Measurements from ENCODE around the gene GNAI3. TPM values are rescaled to one million over a fixed set of nuclear protein-coding genes. Genes with fewer than 3 reads are reported as not detected.

Gene GNAI3
- total RNA-seq, 4 donors from 2014 or later: 7.4 to 9.8 (median 8.3) TPM

DNA sequence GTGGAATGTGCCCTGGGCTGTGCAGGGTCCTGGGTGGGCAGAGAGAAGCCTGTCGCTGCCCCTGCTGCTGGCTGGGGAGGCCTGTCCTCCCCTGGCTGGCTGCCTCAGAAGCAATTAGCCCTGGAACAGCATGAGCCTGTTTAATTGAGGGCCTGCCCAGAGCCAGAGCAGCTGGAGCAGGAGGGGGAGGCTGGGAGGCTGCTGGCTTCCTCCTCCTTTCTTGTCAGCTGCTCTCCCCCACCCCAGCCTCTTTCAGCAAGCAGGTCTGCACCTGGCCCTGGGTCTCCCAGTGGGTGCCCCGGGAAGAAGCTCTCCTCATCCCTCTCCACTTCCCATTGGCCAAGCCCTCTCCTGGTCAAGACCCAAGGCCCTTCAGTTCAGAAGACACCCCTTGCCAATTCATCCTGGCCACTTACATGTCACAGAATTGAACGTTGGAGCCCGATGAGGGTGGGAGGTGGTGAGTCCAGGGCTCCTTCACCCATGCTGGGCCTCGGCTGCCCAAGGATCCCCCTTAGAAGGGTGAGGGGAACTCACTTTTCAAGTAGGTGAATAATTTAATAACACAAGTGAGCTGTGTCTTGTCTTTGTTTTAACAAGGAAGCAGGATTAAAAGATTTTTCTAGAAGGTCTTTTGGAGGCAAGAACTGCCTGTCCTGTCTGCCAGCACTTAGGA is 84.4 kb downstream of the GNAI3 start:
- TF ChIP-seq, protein P1, sequence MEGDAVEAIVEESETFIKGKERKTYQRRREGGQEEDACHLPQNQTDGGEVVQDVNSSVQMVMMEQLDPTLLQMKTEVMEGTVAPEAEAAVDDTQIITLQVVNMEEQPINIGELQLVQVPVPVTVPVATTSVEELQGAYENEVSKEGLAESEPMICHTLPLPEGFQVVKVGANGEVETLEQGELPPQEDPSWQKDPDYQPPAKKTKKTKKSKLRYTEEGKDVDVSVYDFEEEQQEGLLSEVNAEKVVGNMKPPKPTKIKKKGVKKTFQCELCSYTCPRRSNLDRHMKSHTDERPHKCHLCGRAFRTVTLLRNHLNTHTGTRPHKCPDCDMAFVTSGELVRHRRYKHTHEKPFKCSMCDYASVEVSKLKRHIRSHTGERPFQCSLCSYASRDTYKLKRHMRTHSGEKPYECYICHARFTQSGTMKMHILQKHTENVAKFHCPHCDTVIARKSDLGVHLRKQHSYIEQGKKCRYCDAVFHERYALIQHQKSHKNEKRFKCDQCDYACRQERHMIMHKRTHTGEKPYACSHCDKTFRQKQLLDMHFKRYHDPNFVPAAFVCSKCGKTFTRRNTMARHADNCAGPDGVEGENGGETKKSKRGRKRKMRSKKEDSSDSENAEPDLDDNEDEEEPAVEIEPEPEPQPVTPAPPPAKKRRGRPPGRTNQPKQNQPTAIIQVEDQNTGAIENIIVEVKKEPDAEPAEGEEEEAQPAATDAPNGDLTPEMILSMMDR (IDR thresholded peaks at IDR 0.05): no peak
- ATAC-seq (ENCODE audit: low FRiP score) (no peak), DNase-seq (ENCODE audit: low spot score) (no peak)

DNA sequence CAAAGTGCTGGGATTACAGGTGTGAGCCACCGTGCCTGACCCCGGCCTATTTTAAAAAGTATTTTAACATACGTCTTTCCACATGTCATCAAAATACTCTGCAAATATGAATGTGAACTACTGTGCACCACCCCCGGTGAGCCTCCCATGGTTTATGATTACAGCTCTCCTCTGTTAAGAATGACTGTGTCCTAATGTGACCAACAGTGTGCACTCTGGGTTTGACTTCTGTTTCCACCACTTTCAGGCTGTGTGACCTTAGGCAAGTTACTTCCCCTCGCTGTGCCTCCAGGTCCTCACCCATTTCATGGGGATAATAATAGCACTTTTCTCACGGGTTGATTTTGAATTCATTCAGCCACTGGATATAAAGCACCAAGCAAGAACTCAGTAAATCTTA is 85.9 kb downstream of the GNAI3 start:
- DNase-seq (ENCODE audit: low spot score) (no peak), ATAC-seq (ENCODE audit: low FRiP score) (no peak)
- TF ChIP-seq, protein P1 (IDR thresholded peaks at IDR 0.05): no peak

DNA sequence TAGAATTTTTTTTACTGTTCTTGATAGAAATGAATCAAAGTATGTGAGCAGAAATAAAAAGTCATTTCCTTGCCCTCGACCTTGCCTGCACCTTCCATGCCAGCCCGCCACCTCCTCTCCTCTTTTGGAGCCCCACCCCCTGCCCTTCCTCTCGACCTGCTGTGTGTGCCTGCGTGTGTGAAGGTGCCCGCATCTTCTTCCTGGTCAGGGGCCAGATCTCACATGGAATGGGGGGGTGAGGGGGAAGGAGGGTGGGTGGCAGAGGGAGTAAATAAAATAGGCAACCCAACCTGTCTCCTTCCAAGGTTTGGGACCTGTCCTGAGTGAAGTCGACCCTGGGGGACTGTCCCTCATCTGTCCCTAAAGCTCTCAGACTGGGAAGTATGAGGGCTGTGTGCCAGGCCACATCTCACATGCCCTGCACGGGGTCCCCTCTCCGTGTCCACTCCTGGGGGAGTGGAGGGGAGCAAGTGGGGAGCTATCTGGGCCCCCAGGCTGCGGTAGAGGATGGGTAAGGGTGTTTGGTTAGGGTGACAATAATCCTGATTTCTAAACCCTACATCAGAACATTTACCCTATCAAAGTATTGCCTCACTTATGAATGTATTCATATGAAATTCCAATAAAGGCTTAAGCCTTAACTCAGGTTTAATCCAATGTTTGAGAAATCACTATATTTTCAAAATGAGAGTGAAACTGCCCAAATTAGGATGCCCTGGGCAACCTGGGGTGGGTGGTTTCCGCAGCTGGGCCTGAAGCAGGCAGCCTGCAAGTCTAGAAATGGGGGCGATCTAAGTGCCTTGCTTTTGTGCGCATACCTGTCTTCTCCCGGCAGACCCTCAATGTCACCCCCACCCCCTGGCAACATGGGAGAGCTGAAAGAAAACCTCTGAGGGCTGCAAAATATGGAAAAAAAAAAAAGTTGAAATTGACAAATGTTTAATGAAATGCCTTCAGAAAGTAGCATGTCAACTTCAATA is 86.6 kb downstream of the GNAI3 start:
- TF ChIP-seq, protein P1 (IDR thresholded peaks at IDR 0.05): no peak
- no peak for DNase-seq (ENCODE audit: low spot score)
- no peak for ATAC-seq (ENCODE audit: low FRiP score)

GRCh38 chr1:109635862-109636200 is 87.4 kb downstream of the GNAI3 start:
- DNase-seq (ENCODE audit: low spot score): no peak
- TF ChIP-seq, protein P1 (IDR thresholded peaks at IDR 0.05): no peak

GRCh38 chr1:109636201-109636952 is 88.0 kb downstream of the GNAI3 start:
- peak; percentile 68 for ATAC-seq (ENCODE audit: low FRiP score)

More at GRCh38 chr1:109635862-109636200, 87.4 kb downstream of the GNAI3 start:
- no peak for ATAC-seq (ENCODE audit: low FRiP score)

GRCh38 chr1:109637446-109637845 is 89.0 kb downstream of the GNAI3 start:
- ATAC-seq (ENCODE audit: low FRiP score): no peak
- TF ChIP-seq, protein P1 (IDR thresholded peaks at IDR 0.05): no peak
- DNase-seq (ENCODE audit: low spot score): no peak

More at GRCh38 chr1:109636201-109636952, 88.0 kb downstream of the GNAI3 start:
- TF ChIP-seq, protein P1 (IDR thresholded peaks at IDR 0.05): no peak
- no peak for DNase-seq (ENCODE audit: low spot score)
